Measurements from ENCODE around the gene ABCC8.

ABCC8 gene

GRCh38 chr11:17406082-17406817, 70.4 kb downstream of the ABCC8 start:
- no peak overlapping the region for H3K4me3 ChIP-seq (ENCODE audit: low read depth, low read length)

- no peak overlapping the region for H3K4me3 ChIP-seq (ENCODE audit: low read depth, low read length)
These were observed 71.2 kb downstream of the ABCC8 start for GRCh38 chr11:17405232-17406005.

GRCh38 chr11:17403980-17404759, 72.5 kb downstream of the ABCC8 start:
- no peak overlapping the region for H3K4me3 ChIP-seq (ENCODE audit: low read depth, low read length)

GRCh38 chr11:17402486-17402885, 74.2 kb downstream of the ABCC8 start:
- no peak overlapping the region for H3K4me3 ChIP-seq (ENCODE audit: low read depth, low read length)

- H3K4me3 ChIP-seq (ENCODE audit: low read depth, low read length) = no peak overlapping the region
These were observed 74.8 kb downstream of the ABCC8 start for GRCh38 chr11:17401841-17402240.

GRCh38 chr11:17401316-17401715, 75.3 kb downstream of the ABCC8 start:
- no peak overlapping the region for H3K4me3 ChIP-seq (ENCODE audit: low read depth, low read length)

- H3K4me3 ChIP-seq (ENCODE audit: low read depth, low read length) = no peak overlapping the region
These were observed 76.4 kb downstream of the ABCC8 start for GRCh38 chr11:17400048-17400775.

GRCh38 chr11:17399236-17399635, 77.4 kb downstream of the ABCC8 start:
- H3K4me3 ChIP-seq (ENCODE audit: low read depth, low read length) = no peak overlapping the region

GRCh38 chr11:17397311-17398002, 79.2 kb downstream of the ABCC8 start:
- no peak overlapping the region for H3K4me3 ChIP-seq (ENCODE audit: low read depth, low read length)

- H3K4me3 ChIP-seq (ENCODE audit: low read depth, low read length) = no peak overlapping the region
These were observed 79.9 kb downstream of the ABCC8 start for GRCh38 chr11:17396598-17397310.

GRCh38 chr11:17395978-17396377, 80.7 kb downstream of the ABCC8 start:
- no peak overlapping the region for H3K4me3 ChIP-seq (ENCODE audit: low read depth, low read length)

- H3K4me3 ChIP-seq (ENCODE audit: low read depth, low read length) = no peak overlapping the region
These were observed 81.1 kb downstream of the ABCC8 start for GRCh38 chr11:17395554-17395961.

GRCh38 chr11:17394743-17395390, 81.8 kb downstream of the ABCC8 start:
- H3K4me3 ChIP-seq (ENCODE audit: low read depth, low read length) = no peak overlapping the region

GRCh38 chr11:17393472-17393871, 83.2 kb downstream of the ABCC8 start:
- H3K4me3 ChIP-seq (ENCODE audit: low read depth, low read length) = no peak overlapping the region

GRCh38 chr11:17392872-17393271, 83.8 kb downstream of the ABCC8 start:
- no peak overlapping the region for H3K4me3 ChIP-seq (ENCODE audit: low read depth, low read length)

- no peak overlapping the region for H3K4me3 ChIP-seq (ENCODE audit: low read depth, low read length)
These were observed 84.9 kb downstream of the ABCC8 start for GRCh38 chr11:17391493-17392355.

GRCh38 chr11:17389957-17390649, 86.5 kb downstream of the ABCC8 start:
- no peak overlapping the region for H3K4me3 ChIP-seq (ENCODE audit: low read depth, low read length)
